GM23248 (cell line): ENCODE results near the gene FCRLB.

ENCODE experiments used
- EZH2 ChIP-seq: fragments of 200-600 bp; sonication (generic); IDR thresholded peaks from 2 replicates; pipeline ENCODE4 v1.6.1; 2018; ENCODE audit warnings: antibody characterized with exemption, mild to moderate bottlenecking; ENCODE audit not compliant: insufficient read depth, poor library complexity, severe bottlenecking
- EZH2phosphoT487 ChIP-seq: fragments of 200-600 bp; sonication (generic); IDR thresholded peaks from 2 replicates; pipeline ENCODE4 v1.6.1; 2018; ENCODE audit warnings: antibody characterized with exemption, moderate library complexity, mild to moderate bottlenecking, low read depth; ENCODE audit not compliant: insufficient read depth

- TF ChIP-seq EZH2phosphoT487: no peak
- TF ChIP-seq EZH2: no peak
These were observed 922 bp upstream of the FCRLB start for GRCh38 chr1:161720422-161720821.
